Endothelial cell of umbilical vein (primary cell): ENCODE measurements around the gene IGHMBP2.

ENCODE experiments used
- CTCF ChIP-seq, 2 donors: IDR thresholded peaks; 1 replicate in 1 of 2; 2 replicates in 1 of 2; pipeline ENCODE4 v1.5.1; 2011; ENCODE audit warnings: low read length in 2 of 2, mild to moderate bottlenecking in 2 of 2, moderate library complexity in 2 of 2, control low read depth in 1 of 2, inconsistent platforms in 1 of 2, low read depth in 1 of 2; ENCODE audit not compliant: insufficient read depth in 1 of 2; ENCODE audit errors: extremely low read depth in 1 of 2
- EZH2 ChIP-seq: IDR thresholded peaks from 2 replicates; pipeline ENCODE4 v1.6.1; 2012; ENCODE audit warnings: borderline replicate concordance, low read depth, mild to moderate bottlenecking, moderate library complexity, low read length, inconsistent platforms; ENCODE audit not compliant: severe bottlenecking
- JUN ChIP-seq: IDR thresholded peaks from 2 replicates; pipeline ENCODE4 v1.6.1; 2011; ENCODE audit warnings: borderline replicate concordance, low read depth; ENCODE audit not compliant: insufficient read length, insufficient read depth
- MAX ChIP-seq: IDR thresholded peaks from 2 replicates; pipeline ENCODE4 v1.6.1; 2011; ENCODE audit not compliant: insufficient read depth, insufficient read length
- MYC ChIP-seq: IDR thresholded peaks from one replicate; pipeline ENCODE4 v1.6.1; 2011; ENCODE audit warnings: mild to moderate bottlenecking, low read depth, low read length
- POLR2A ChIP-seq: IDR thresholded peaks from 2 replicates; pipeline ENCODE4 v1.6.1; 2012; ENCODE audit warnings: low read depth, mild to moderate bottlenecking, control low read depth, low read length
- POLR2AphosphoS5 ChIP-seq: IDR thresholded peaks from 2 replicates; pipeline ENCODE4 v1.6.1; 2012; ENCODE audit warnings: low read depth, mild to moderate bottlenecking, control low read depth, low read length, moderate library complexity; ENCODE audit not compliant: insufficient read depth

GRCh38 chr11:68934321-68934645 is 30.6 kb downstream of the IGHMBP2 start:
- TF ChIP-seq POLR2AphosphoS5 (no peak), CTCF (IDR thresholded peaks at IDR 0.05; ENCODE audit: extremely low read depth in 1 of 2, insufficient read depth in 1 of 2, low read depth in 1 of 2, low read length in 2 of 2) (no peak), JUN (no peak), MYC (no peak), POLR2A (no peak), EZH2 (no peak), MAX (no peak)
